NCI-H1092 treated with DMSO at 0.1 percent for 48 hours (cell line): ENCODE measurements around the gene IKZF2.

Source experiments
- DNase-seq: peaks from one replicate; lab custom pipeline; 2025; lab: John Stamatoyannopoulos, UW

Gene IKZF2

DNA sequence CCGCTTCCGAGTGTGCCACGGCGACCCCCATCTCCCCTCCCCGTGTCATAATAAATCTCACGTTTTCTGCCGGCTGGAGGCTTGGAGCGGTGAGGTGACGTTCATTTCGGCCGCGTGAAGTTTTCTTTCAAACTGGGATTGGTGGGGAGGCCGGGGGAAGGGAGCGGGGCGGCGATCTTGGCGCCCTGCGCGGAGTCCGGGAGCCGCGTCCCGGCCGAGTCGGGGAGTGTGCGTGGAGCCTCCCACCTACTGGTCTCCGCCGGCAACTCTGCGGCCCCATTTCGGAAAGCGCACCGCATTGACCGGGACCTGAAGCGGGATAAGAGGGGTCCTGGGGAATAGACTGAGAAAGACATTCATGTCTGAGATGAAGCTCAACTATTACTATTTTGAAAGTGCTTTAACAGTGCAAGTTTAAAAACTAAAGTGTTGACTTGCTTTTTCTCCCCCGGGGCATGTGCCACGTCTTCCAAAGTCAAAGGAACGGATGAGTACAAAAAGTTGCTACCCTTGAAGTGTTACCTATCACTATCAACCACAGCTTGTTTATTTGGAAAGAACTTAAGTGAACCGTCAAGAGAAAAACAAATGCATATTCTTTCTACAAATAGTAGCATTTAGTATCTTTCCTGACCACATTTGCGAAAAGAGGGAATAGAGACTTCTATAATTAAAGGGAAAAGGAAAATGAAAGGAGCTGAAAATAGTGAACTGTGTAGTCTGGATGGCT, 818 bp upstream of the IKZF2 start:
- peak; percentile 58 for DNase-seq

DNA sequence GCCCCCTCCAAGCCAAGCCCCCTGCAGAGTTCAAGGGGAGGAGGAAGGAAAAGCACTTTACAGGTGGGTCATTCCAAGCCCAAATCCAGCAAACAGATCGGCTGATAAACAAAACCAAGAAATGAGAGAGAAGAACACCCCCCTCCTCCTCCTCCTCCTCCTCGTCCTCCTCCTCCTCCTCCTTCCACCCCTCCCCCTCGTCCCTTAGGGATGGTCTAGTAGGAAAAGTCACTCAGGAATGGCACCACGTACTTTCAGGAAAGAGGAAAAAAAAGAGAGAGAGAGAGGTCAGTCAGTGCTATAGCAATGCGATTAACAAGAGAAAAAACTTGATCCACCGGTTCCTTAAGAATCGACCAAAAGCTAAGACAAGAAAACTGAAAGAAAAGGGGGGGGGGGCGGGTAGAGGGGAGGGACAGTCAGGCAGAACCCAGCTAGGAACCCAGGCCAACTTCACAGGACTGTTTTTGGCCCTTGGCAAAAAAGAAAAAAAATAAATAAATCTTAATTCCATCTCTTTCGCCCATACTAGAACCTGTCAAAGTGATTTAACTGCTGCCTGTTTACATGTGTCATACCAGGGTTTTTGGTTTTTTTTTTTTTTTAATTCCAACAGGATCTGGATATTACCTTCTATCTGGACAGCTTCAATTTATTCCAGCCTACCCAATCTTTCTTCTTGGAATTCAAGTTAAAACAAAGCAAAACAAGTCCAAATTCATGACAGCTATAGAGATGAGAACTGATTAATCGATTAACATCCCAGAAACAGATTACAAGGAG, 906 bp downstream of the IKZF2 start:
- DNase-seq, result peak; percentile 40

DNA sequence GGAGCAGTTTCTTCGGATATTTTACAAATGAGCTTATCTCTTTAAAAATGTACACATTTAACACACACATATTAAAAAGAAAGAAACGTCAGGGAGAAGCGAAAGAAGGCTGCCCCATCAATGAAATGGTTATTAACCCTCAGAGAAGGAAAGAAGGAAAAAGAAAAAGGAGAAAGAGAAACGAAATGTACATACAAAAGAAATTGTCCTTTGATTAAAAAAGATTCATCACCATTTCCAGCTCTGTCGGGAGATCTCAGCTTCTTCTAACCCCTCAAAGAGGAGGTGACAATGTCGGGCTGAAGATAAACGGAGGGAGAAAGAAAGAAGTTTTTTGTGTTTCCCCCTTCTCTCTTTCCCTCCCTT, 1.5 kb downstream of the IKZF2 start:
- no peak for DNase-seq

DNA sequence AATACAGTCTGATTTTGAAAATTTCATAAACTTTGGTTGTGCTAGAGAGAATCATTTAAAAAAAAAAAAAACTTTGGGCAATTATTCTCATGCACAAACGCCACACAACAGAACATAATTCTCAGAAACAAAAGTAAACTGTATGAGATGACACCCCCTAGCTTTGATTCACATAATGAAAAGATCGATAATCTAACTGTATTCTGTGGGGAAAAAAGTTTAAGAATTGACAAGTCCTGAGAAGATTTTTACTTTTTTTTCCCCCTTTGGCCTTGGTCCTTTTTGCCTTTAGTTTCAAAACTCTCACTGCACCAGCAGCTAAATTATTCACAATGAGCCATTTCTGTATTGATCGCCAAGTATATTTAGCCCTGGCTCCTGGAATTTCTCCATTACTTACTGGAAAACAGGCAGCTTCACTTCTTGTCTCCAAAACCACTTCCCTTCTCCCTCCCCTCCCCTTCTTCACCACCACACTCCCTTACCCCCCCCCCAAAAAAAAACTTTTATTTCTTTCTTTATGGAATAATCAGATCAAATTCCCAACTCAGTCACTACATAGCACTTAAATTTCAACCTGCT, 2.0 kb downstream of the IKZF2 start:
- no peak for DNase-seq

- no peak for DNase-seq
Observed at GRCh38 chr2:213148572-213149261, 2.7 kb downstream of the IKZF2 start.

GRCh38 chr2:213147538-213147937, 3.9 kb downstream of the IKZF2 start:
- no peak for DNase-seq

DNA sequence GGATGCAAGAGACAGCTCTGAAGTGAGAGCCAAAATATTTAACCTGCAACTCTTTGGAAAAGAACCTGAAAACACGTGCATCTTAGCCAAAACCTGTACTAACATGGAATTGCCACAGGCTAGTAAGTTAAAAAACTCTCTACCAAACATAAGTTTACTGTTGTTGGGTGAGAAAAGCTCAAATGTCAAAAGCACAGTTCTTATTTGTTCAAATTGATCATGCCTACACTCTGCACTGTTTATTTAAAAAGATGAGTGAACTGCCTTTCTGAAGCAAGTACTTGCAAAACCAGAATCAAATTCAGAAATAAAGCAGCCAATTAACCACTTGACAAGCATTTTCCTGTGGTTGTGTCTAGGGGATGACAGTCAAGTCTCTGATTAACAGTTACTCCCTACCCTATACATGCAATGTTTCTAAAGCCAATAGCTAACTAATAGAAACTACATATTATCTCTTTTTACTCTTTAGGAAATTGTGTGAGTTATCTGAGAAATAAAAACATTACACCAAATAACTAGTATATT, 5.6 kb downstream of the IKZF2 start:
- DNase-seq, result no peak

DNA sequence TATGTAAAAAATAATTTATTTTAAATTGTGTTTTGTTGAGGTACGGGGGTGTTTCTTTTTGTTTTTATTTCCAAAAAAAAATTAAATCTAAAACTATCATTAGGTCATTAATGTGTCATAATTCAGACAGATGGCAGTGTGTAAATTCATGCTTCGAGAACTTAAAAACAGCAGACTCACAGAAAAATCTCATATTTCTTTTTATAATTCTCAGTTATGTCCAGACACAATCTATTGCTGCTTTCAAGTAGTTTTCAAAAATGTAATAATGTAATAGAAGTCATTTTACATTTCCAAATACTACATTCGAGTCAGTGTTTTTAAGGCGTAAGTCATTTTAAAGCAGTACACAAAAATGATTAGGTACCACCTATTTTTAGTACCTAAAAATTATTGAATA, 14.3 kb downstream of the IKZF2 start:
- no peak for DNase-seq

GRCh38 chr2:213129311-213129710, 22.1 kb downstream of the IKZF2 start:
- no peak for DNase-seq

GRCh38 chr2:213125646-213126347, 25.6 kb downstream of the IKZF2 start:
- no peak for DNase-seq

GRCh38 chr2:213122725-213123124, 28.7 kb downstream of the IKZF2 start:
- DNase-seq, result no peak

DNA sequence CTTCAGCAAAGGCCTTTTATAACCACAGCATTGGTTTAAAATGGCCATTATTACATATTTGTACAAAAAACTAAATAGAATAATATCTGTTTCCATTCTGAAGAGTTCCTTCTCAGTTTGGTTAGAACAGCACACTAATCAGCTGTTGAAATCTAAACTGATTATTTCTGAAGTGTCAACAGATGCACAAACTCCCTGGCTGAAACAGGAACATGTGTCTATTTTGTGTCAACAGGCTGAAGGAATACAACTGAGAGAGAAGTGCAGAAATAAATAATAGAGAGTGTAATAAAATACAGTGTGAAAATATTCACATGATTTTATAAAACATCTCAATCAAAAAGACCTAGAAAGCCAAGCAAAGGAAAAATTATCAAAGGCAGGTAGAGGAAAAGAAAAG, 29.7 kb downstream of the IKZF2 start:
- no peak for DNase-seq

DNA sequence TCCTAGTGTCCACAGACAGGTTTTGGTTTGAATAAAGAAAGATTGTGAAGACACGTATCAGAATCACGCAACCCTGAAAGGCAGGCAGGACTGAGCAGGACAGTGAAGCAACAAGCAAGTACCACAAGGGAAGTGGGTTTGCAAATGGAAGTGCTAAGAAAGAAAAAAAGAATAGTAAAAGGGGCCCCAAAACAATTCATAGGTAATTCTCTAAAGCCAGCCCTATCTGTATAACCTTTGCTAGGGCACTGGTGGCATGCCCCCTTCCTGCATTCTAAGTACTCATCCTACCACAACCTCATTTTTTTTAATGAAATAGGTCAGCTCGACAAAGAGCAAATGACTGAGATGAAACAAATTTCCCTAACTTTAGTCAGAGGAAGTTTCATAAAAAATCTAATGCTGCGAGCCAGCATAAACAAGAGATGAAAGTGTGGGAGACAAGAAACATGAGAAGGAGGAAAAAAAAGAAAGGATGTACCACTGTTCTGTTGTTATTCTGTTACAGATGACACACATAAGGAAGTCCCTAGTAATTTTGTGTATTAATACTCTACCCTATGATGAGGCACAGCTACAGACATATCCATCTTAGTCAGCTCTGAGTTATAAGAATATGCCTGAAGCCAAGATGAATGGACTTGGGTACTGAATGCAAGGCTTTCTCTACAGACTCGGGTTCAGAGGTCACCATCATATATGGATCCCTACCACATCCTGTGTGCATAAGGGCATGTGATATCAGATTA, 32.2 kb downstream of the IKZF2 start:
- no peak for DNase-seq

- DNase-seq, result no peak
Observed at GRCh38 chr2:213108308-213108707, 43.1 kb downstream of the IKZF2 start.

- no peak for DNase-seq
Observed at GRCh38 chr2:213107728-213108127, 43.7 kb downstream of the IKZF2 start.

- no peak for DNase-seq
Observed at GRCh38 chr2:213105212-213105611, 46.2 kb downstream of the IKZF2 start.

DNA sequence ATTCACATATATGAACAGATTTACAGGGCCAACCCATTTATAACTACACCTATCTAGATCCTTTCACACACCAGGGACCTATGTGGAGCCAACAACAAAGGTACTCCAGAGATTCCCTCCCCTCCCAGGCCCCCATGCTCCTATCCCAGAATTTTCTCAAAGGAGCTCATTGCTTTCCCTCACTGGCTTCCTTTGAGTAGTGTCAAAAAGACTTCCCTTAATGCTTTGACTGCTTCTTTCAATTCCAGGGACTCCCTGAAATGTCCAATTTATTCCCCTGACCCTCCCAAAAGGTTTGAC, 46.6 kb downstream of the IKZF2 start:
- no peak for DNase-seq

- no peak for DNase-seq
Observed at GRCh38 chr2:213104092-213104902, 47.1 kb downstream of the IKZF2 start.

DNA sequence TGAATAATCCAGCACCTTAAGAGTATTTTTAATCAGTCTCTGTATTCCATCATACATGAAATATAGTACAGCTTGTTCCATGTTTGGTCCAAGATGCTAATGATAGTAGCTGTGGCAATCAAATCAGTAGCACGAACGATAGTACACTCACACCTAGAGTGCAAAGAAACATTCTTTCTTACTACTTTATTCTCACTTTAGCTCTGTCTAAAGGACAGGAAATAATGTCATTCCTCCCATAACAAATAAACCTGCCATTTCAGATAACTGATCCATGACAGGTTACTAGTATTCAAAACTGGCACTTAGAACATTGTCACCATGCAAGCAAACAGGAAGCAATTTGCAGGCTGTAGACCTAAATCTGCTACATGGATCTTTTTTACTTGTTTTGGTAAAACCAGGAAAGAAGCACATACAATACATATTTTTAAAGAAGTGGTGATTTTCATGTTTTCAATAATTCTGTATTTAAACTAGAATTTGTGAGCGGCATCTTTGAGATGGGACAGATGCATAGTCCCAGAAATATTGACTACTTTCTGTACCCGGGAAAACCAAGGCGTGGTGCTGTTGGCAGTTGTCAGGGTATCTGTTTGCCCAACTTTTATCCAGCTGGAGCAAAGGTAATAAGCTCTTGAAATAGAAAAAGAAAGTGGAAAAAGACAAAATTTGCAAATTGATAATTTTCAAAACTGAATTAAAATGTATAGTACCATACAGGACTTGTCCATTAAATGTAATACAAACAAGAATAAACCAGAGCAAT, 49.5 kb downstream of the IKZF2 start:
- no peak for DNase-seq

DNA sequence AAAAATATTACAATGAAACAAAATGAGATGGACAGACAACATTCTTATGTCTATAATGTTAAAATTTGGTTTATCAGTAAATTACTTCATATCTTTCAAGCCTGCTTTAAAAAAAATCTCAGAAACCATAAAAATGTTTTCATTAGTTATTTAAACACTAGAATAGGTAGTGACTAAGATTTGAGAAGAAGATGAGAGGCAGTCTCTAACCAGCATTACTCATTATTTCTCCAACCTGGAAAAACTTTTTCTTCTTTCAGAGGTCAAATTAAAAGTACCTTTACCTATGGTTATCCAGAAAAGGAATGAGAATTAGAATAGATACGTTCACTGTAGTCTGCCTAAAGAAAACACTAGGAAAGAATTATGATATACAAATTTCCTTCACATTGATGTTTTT, 50.3 kb downstream of the IKZF2 start:
- no peak for DNase-seq
